ENCODE results near the gene PKMYT1.
"Not testable (repeated sequence)": the region's sequence is repeated elsewhere in the genome, so short reads cannot be mapped to it uniquely, and the experiment has no call there.

Gene PKMYT1

DNA sequence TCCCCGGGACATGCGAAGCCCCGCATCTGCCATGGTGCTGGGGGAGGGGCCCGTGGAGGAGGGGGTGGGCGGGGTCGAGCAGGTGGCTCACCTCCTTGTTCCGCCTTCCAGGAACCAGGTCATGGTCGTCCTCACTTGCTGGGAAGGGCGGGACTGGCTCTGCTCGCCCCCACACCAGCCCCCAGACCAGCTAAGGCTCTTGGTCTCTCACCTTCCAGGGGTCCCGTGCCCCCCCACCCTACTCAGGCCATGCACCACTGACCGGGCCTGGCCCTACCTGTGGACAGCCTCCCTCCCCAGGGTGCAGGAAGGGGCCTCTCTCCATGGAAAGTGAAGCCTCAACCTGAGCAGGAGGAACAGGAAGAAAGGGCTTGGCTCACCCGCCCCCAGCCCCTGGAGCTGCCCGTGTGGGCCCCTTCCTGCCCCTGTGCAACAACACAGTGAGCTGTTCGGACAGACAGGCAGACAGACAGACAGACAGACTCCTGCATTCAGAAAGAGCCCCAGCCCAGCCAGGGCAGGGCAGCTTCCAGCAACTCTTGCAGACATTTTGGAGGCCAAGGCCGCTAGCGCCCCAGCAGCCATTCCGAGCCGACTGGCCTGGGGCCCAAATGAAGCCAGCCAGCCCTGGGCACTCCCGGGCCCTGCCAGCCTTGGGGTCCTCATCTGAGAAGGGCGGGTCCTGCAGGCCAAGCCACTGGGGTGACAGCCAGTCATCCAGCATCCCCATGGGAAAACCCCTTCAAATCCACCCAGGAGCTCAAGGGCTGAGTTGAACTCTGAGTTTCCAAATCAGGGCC is 24.3 kb downstream of the PKMYT1 start:
- DNase-seq = no peak

DNA sequence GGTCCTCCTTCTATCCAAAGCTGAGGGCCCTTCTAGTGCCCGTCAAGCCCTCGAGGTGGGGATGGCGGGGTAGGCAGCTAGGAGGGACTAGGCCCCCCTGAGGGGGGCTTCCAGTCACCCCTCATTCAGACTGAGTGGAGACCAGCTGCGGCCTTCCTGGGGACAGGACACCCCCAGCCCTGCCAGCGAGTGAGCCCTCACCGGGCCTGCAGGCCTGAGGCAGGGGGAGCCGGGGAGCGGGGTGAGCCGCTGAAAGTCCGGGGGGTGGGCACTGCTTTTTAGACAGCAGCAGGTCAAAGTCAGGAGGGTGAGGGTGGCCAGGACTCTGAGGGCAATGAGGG is 24.8 kb downstream of the PKMYT1 start:
- DNase-seq = no peak

DNA sequence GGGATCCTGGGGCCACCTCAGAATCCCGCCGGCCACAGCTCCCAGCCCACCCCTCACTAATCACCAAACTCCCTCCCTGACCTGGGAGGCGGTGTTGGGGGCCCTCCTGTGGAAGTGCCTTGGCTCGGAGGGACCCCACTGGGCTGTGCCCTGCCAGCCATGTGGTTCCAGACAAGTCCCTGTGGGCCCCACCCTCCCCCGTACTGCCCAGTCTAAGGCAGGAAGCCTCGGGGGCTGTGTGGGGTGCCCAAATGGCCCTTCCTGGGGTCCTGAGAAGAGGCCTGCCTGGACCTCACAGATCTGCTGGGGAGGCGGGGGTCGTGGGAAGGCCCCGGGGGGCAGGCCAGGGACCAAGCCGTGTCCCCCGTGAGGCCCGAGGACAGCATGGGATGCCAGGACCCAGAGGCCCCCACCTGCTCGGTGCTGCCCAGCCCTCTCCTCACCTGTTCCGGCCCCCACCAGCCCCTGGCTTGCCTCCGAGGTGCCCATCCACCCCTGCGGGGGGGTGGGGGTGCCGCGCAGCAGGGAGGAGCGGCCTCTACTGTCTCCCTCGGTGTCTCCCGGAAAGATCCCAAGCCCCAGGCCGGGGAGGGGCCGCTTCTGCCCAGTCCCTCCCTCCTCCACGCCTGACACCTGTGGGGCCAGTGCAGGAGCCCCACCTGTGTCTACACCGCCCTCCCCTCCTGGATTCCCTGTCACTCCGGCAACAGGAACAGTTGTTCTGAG is 25.4 kb downstream of the PKMYT1 start:
- DNase-seq = no peak

DNA sequence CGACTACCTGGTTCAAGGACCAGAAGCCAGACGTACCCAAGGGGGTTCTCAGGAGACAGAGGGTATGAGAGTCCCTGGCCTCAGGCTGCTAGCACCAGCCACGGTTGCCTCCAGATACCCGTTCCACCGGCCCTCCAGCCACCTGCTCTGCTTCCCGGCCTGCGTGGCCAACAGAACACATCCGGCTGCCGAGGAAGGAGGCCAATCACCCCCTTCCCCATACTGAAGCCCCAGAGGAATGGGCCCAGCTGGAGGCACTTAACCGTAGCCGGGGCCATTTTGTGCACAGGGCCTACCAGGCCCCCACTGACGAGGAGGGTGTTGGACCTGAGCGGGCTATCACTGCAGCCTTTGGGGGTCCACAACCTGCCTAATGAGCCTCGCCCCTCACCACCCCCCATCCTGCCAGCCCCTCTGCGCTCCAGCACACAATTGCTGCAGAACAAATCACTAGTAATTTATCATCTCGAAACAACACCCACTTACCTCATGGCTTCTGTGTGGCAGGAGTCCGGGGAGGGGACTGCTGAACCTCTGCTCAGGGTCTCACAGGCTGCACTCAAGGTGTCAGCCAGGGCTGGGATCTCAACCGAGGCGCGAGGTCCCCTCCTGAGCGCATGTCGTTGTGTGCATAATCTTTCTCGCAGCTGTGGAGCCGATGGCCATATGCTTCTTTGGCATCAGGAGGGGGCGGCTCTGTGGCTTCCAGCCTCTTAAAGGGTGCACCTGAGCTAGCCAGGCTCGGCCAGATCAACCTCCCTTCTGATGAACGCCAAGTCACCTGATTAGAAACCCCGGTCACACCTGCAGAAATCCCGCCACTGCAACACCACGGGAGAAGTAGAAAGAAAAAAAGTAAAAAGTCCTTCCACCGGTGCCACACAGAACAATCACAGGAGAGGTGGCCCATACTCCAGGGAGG is 26.3 kb downstream of the PKMYT1 start:
- no peak for DNase-seq

DNA sequence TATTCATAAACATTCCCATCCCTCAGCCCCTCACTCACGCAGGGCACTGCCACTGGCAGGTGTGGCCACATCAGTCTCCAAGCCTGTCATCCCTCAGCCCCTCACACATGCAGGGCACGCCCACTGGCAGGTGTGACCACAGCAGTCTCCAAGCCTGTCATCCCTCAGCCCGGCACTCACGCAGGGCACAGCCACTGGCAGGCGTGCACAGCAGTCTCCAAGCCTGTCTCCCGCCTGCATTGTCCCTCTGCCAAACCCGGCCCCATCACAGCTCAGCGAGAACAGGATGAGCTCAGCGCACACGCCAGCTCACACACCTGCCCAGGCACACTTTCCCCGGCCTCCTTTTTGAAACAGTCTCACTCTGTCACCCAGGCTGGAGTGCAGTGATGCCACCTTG is 27.6 kb downstream of the PKMYT1 start:
- no peak for DNase-seq

DNA sequence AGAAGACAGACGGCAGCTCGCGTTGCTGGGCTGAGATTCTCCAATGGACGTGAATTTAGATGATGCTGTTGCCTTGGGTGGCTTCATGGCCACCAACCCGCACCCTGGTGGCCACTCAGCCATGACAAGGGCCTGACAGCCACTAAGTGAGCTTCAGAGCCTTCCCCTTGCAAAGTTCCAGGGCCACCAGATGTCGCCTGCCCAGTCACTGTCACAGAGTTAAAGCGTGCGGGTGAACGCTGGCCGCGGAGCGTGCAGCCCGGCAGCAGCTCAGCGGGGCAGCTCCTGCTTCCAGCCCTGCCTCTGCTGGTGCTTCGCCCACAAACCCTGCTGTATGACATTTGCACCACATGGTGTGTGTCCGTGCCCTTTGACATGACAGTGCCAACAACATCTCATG is 29.5 kb downstream of the PKMYT1 start:
- no peak for DNase-seq

DNA sequence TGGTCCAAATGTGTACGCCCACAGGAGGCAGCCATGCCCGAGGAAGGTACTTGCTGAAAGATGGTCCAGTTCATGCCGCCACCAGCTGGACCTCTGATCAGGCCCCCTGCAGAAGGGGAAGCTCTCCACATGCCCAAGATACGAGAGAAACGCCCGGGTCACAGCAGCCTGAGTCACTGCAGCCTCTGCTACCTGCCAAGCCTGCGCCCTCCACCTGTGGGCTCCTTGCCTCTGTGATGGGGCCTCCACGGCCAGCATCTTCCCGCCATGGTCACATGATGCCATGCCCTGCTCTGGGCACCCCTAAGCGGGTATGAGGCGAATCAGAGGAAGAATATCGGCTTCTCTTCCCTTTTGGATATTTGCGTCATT is 29.9 kb downstream of the PKMYT1 start:
- no peak for DNase-seq

DNA sequence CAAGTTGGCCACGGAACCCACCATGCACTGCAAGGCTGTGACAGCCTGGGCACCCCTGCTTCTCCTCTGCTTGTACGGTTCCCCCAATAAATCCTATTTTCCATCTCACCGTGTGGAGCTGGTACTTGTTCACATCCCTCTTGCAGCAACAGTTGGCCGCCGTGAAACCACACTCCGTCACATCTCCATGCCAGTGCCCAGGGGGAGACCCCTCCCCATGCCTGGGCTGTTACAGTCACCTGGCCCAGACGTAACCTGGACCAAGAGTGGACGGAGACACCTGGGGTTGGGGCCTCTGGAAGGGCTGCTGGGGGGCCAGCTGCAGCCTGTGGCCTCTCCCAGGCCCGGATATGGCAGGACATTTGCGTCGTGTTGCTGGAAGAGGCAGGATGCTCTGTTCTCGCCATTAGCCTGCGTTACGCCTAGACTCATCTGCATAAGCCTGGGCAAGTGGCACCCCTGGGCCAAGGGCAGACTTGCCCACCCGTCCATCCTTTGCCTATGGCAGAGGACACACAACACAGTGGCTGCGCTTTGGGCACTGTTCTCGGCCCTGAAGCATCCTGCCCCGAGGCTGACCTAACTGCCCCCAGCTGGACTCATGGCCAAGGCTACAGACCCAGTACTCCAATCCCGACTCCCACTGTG is 30.4 kb downstream of the PKMYT1 start:
- DNase-seq = no peak

DNA sequence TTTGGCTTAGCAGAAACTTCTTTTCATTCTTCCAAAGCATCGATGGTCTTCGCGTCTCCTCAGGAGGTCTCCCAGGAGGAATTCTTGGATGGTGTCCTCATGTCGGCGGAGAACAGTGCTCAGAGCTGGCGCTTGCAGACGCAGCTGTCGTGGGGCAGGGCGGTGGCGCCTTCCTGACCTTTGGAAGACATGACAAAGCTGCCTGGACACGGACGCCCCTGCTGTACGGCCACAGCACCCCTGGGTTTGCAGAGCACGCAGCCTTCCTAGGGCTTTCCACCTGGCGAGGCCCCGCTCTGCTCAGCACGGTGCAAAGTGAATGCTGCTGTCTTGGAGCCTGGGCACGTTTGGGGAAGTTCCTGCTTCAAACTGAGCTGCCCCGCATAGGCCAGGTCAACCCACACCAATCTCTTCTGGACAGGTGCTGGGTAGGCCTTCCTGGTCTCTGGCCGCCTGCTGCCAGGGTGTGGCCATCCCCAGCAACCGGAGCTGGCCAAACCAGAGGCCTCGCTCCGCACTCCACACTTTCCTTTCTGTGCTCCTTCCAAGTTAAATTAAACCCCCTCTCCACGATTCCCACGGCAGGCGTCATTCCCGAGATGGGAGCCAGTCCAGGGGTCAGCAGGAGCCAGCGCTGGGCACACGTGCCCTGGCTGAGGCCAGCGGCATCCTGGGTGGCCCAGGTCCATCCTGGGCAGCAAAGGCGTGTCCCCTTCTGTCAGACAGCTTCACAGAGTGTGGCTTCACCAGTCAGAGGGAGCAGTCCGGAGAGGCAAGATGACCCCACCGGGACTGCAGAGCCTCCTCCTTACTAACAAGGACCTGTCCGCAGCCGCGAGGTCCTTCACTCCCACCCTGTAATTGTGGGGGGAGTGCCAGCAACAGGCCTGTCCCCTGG is 31.2 kb downstream of the PKMYT1 start:
- no peak for DNase-seq

DNA sequence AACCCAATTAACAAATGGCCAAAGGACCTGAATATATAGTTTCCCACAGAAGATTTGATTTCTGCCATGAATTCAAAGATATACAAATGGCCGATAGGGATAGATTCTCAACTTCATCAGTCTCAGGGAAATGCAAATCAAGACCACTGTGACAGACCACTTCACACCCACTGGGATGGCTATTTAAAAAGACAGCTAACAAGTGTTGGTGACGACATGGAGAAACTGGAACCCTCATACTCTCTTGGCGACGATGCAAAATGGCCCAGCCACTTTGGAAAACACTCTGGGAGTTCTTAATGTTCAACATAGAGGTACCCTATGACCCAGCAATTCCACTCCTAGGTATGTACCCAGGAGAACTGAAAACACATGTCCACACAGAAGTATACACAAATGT is 33.6 kb downstream of the PKMYT1 start:
- no peak for DNase-seq

DNA sequence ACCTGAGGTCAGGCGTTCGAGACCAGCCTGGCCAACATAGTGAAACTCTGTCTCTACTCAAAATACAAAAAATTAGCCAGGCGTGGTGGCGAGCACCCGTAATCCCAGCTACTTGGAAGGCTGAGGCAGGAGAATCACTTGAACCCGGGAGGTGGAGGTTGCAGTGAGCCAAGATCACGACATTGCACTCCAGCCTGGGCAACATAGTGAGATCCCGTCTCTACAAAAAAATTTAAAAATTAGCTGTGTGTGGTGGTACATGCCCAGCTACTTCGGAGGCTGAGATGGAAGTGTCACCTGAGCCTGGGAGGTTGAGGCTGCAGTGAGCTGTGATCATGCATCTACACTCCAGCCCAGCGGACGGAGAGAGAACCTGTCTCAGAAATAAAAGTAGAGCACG is 36.5 kb downstream of the PKMYT1 start:
- not testable (repeated sequence) for DNase-seq

DNA sequence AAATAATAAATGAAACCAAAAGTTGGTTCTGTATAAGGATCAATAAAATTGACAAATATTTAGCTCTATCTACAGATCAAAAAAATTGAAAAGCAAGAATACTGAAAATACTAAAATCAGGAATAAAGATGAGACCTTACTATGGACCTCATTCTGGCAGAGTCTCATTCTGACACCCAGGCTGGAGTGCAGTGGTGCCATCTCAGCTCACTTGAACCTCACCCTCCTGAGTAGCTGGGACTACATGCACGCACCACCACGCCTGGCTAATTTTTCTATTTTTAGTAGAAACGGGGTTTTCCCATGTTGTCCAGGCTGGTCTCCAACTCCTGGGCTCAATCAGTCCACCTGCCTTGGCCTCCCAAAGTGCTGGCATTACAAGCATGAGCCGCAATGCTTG is 38.2 kb downstream of the PKMYT1 start:
- DNase-seq = no peak

DNA sequence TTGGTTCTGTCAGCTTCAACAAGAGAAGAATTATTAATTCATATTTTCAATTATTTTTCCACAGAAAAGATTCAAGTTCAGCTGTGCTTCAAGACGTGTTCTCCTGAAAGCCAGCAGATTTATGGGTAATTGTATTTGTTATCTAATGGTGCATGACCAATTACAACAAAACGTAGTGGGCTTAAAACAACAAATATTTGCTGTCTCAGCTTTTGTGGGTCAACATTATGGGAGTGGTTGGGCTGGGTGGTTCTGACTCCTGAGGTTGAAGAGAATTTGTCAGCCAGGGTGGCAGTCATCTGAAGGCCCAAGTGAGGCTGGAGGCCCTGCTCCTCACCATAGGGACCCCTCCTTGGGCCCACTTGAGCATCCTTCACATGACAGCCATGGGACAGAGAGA is 40.3 kb downstream of the PKMYT1 start:
- DNase-seq = no peak

DNA sequence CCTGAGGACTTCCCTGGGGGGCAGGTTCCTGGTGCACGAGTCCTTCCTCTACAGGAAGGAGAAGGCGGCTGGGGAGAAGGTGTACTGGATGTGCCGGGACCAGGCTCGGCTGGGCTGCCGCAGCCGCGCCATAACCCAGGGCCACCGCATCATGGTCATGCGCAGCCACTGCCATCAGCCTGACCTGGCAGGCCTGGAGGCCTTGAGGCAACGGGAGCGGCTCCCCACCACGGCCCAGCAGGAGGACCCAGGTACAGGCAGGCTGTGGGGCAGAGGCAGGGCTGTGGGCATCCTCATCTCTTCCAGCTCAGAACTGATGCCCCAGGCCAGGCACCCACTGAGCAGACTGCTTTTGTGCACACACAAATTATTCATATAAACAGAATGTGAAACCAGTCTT is 42.0 kb downstream of the PKMYT1 start:
- DNase-seq = no peak

DNA sequence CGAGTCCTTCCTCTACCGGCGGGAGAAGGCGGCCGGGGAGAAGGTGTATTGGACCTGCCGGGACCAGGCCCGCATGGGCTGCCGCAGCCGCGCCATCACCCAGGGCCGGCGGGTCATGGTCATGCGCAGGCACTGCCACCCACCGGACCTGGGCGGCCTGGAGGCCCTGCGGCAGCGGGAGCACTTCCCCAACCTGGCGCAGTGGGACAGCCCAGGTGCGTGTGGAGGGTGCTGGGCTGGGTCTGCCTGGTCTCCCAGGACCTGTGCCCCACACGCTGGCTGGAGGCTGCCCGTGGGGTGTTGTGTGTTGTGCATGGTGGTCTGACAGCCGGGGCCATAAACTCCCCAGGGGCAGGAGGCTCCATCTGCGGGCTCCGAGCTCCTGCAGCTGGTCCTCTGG is 43.1 kb downstream of the PKMYT1 start:
- no peak for DNase-seq

DNA sequence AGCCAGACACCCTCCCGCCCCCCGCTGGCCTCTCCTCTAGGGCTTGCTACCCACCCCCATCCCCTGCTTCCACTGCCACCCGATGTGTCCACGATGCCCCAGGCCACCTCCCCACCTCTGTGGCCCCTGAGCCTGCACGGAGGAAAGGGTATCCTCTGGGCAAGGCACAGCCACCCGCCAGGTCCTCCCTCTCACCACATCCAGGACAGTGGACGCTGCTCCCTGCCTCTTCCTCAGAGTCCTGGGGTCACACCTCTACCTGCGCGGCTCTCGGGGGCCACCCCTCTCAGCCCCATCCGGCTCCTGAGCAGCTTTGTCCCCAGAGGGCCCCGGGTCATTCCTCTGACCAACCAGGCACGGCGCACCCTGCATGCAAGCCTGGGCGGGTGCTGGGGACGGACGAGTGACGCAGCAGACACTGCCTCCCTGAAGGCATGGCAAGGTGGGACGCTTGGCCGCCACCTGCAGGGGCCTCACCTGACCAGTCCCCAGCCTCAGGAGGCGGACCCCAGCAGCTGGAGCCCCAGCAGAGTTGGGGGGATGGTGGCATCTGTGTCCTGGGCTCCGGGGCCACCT is 43.7 kb downstream of the PKMYT1 start:
- DNase-seq = no peak

DNA sequence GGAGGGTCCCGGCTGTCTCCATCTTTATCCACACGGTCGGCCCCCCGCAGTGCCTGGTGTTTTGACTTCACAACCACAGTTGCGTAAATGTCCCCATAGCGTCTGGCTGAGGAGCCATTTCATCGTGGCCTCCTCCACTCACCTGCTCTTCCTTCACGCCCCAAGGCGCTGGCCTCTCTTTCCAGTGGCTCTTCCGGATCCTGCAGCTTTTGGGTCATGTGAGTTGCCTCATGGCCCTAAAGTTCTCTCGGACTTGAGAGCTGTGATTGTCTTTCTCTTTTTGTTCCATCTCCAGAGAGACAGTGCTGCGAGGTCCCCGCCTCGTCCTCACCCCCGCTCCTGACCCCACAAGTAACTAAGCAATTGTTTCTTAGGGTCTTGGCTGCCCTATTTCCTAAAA is 45.8 kb downstream of the PKMYT1 start:
- no peak for DNase-seq

DNA sequence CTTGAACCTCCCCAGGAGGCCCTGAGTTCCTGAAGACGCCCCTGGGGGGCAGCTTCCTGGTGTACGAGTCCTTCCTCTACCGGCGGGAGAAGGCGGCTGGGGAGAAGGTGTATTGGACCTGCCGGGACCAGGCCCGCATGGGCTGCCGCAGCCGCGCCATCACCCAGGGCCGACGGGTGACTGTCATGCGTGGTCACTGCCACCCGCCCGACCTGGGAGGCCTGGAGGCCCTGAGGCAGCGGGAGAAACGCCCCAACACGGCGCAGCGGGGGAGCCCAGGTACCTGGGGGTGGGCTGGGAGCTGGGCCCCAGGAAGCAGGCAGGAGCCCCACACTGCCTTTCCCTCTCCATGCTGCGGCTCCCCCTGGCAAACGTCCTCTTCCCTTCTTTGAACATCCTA is 46.5 kb downstream of the PKMYT1 start:
- DNase-seq = no peak

DNA sequence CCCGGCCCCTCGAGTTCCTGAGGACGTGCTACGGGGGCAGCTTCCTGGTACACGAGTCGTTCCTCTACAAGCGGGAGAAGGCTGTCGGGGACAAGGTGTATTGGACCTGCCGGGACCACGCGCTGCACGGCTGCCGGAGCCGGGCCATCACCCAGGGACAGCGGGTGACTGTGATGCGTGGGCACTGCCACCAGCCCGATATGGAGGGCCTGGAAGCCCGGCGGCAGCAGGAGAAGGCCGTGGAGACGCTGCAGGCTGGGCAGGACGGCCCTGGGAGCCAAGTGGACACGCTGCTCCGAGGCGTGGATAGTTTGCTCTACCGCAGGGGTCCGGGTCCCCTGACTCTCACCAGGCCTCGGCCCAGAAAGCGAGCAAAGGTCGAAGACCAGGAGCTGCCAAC is 47.1 kb downstream of the PKMYT1 start:
- DNase-seq = no peak

DNA sequence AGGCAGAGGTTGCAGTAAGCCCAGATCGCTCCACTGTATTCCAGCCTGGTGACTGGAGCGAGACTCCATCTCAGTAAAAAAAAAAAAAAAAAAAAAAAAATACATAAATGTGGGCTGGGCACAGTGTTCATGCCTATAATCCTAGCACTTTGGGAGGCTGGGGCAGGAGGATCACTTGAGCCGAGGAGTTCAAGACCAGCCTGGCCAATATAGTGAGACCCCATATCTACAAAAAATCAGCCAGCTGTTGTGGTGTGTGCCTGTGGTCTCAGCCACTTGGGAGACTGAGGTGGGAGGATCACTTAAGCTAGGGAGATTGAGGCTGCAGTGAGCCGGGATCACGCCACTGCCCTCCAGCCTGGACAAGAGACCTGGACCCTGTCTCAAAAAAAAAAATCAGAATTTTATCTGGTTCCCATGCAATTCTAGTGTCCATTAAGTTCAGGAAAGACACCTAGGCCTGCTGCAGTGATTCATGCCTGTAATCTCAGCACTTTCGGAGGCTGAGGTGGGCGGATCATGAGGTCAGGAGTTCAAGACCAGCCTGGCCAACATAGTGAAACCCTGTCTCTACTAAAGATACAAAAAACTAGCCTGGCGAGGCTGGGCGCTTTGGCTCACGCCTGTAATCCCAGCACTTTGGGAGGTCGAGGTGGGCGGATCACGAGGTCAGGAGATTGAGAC is 48.9 kb downstream of the PKMYT1 start:
- not testable (repeated sequence) for DNase-seq

DNA sequence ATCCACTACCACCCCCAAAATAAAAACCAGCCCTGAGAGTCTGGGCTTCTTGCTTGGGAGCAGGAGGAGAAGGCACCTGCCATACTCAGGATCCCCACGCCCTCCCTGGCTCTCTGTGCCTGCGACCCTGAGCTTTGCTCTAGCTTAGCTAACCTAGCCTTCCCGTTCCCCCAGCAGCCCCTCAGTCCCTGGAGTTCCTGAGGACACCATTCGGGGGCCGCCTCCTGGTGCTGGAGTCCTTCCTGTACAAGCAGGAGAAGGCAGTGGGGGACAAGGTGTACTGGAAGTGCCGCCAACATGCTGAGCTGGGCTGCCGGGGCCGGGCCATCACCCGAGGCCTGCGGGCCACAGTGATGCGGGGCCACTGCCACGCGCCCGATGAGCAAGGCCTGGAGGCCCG is 50.0 kb downstream of the PKMYT1 start:
- no peak for DNase-seq
